BLaER1 treated with 17β-estradiol and CSF1 and Interleukin-3, amounts not matched to agents 10 nM and 100 nM (cell line): ENCODE data around the gene MYO10.

ENCODE experiments used
- H3K27ac ChIP-seq, 11 experiments: shearing (Covaris generic); formaldehyde crosslinking; 2 replicates each; pipeline ENCODE4 v1.8.1; 2022
- H3K27me3 ChIP-seq, 11 experiments: shearing (Covaris generic); formaldehyde crosslinking; 2 replicates each; pipeline ENCODE4 v1.8.1; 2022
- H3K36me3 ChIP-seq, 11 experiments: shearing (Covaris generic); formaldehyde crosslinking; 2 replicates each; pipeline ENCODE4 v1.8.1; 2022
- H3K4me1 ChIP-seq, 10 experiments: shearing (Covaris generic); formaldehyde crosslinking; 2 replicates each; pipeline ENCODE4 v1.8.1; 2022
- H3K4me2 ChIP-seq, 11 experiments: shearing (Covaris generic); formaldehyde crosslinking; 2 replicates each; pipeline ENCODE4 v1.8.1; 2022
- H3K4me3 ChIP-seq, 10 experiments: shearing (Covaris generic); formaldehyde crosslinking; 2 replicates each; pipeline ENCODE4 v1.8.1; 2022
- H3K9ac ChIP-seq, 11 experiments: shearing (Covaris generic); formaldehyde crosslinking; 2 replicates each; pipeline ENCODE4 v1.8.1; 2022
- H3K9me3 ChIP-seq, 11 experiments: shearing (Covaris generic); formaldehyde crosslinking; replicated peaks in 1 of 11; 2 replicates each; pipeline ENCODE4 v1.8.1; 2022
- H4K20me1 ChIP-seq, 11 experiments: shearing (Covaris generic); formaldehyde crosslinking; 2 replicates each; pipeline ENCODE4 v1.8.1; 2022
- Cebpa-rat ChIP-seq, 11 experiments: shearing (Covaris generic); IDR thresholded peaks; 2 replicates each; pipeline ENCODE4 v1.8.1; 2022

The MYO10 gene

DNA sequence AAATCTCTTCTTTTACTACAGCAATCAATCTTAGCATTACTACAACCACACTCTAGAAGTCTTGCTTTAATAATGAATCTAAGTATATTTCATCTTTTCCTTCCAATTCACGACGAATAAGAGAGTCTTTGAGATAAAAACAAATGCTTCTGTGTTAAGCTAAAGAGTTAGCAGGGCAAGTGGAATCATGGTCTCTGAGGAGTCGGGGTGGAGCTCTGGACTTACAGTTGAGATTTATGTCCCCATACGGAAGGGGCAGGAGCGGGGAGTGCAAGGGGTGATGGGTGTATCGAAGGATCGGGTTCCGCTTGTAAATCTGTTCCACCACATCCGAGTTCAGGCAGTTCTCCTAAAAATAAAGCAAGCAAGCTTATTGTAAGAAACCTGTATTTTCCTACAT lies 260.3 kb downstream of the MYO10 start:
- Histone ChIP-seq H3K9me3 (no peaks in the 10 kb centered on the region), H3K4me1 (no peaks in the 10 kb centered on the region), H3K36me3 (no peaks in the 10 kb centered on the region), H3K4me2 (no peak overlapping the region), H3K4me3 (no peak overlapping the region), H4K20me1 (no peaks in the 10 kb centered on the region), H3K9ac (no peak overlapping the region), H3K27me3 (no peaks in the 10 kb centered on the region), H3K27ac (no peak overlapping the region)
- no peak for TF ChIP-seq Cebpa-rat (IDR thresholded peaks at IDR 0.05)

GRCh38 chr5:16674750-16675149 lies 261.3 kb downstream of the MYO10 start:
- H3K36me3 ChIP-seq, result no peaks in the 10 kb centered on the region
- TF ChIP-seq Cebpa-rat (IDR thresholded peaks at IDR 0.05), result no peak

DNA sequence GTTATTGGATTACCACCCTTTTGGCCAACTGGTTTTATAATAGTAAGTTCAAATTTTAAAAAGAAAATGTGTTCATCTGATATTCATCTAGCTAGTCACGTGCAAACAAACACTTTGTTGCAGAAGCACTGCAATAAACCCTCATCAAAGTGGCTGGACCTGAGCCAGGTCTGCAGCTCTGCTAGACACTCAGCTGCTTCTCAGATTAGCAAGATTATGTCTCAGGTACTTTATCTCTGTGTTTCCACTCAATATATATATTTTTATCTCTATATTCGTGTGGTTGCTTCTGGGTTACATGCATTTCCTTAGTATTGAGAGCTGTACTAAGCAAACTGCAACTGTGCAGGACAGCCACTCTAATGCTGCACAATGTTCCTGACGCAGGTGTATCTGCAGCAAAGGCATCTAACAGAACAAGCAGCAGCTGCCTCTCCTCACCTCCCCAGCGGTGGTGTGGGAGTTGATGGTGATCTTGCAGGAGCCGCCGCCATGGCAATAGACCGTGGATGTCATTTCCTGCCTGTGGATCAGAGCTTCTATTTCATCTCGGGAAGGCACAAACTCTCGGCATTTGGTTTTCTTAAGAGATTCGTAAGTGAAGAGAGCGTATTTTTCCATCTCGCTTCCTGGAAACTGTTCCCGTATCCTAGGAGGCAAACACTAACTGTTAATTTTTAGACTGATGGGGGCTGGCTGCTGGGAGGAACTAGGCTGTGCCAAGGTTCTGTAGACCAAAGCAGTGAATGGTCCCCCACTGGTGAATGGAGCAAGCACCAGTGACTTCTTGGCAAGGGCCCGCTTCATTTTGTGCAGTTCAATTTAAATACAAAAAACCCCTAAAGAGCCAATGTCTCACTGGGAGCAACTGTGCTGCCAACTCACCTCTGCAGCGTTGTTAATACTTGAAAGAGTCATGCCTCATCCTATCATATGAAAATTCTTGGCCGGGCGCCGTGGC lies 262.6 kb downstream of the MYO10 start:
- Histone ChIP-seq H3K9ac (no peak overlapping the region), H3K4me3 (no peak overlapping the region), H3K4me1 (no peaks in the 10 kb centered on the region), H3K36me3 (no peaks in the 10 kb centered on the region), H3K27ac (no peak overlapping the region), H3K9me3 (no peaks in the 10 kb centered on the region), H3K27me3 (no peaks in the 10 kb centered on the region), H3K4me2 (no peak overlapping the region), H4K20me1 (no peaks in the 10 kb centered on the region)
- TF ChIP-seq Cebpa-rat (IDR thresholded peaks at IDR 0.05), result no peak

More at GRCh38 chr5:16674750-16675149, 261.3 kb downstream of the MYO10 start:
- H3K27me3 ChIP-seq, result no peaks in the 10 kb centered on the region
- no peaks in the 10 kb centered on the region for H4K20me1 ChIP-seq
- no peak overlapping the region for H3K9ac ChIP-seq
- no peaks in the 10 kb centered on the region for H3K4me1 ChIP-seq
- no peak overlapping the region for H3K4me2 ChIP-seq
- no peak overlapping the region for H3K27ac ChIP-seq
- no peaks in the 10 kb centered on the region for H3K9me3 ChIP-seq
- no peak overlapping the region for H3K4me3 ChIP-seq

GRCh38 chr5:16671208-16671607 lies 264.9 kb downstream of the MYO10 start:
- no peaks in the 10 kb centered on the region for H3K36me3 ChIP-seq
- no peak overlapping the region for H3K4me3 ChIP-seq
- no peaks in the 10 kb centered on the region for H4K20me1 ChIP-seq
- no peaks in the 10 kb centered on the region for H3K9me3 ChIP-seq
- H3K9ac ChIP-seq, result no peak overlapping the region
- H3K27ac ChIP-seq, result no peak overlapping the region
- no peak for TF ChIP-seq Cebpa-rat (IDR thresholded peaks at IDR 0.05)
- no peaks in the 10 kb centered on the region for H3K27me3 ChIP-seq
- peaks cover 5 to 17% (median 6%) of the 10 kb centered on the region in 10 experiments; a peak in 17 of 20 replicates for H3K4me1 ChIP-seq
- no peak overlapping the region for H3K4me2 ChIP-seq

- no peaks in the 10 kb centered on the region for H3K27me3 ChIP-seq
- H3K9me3 ChIP-seq, result no peaks in the 10 kb centered on the region
- H3K27ac ChIP-seq, result no peak overlapping the region
- no peaks in the 10 kb centered on the region for H3K36me3 ChIP-seq
- H3K4me3 ChIP-seq, result no peak overlapping the region
- no peak overlapping the region for H3K4me2 ChIP-seq
- no peaks in the 10 kb centered on the region for H4K20me1 ChIP-seq
- no peak overlapping the region for H3K9ac ChIP-seq
- TF ChIP-seq Cebpa-rat (IDR thresholded peaks at IDR 0.05), result no peak
- H3K4me1 ChIP-seq, result peaks cover 8 to 31% (median 20%) of the 10 kb centered on the region in 10 experiments; a peak in 17 of 20 replicates
Observed at GRCh38 chr5:16669776-16670175, 266.3 kb downstream of the MYO10 start.

GRCh38 chr5:16668631-16669030 lies 267.5 kb downstream of the MYO10 start:
- H3K9ac ChIP-seq, result no peak overlapping the region
- H3K27me3 ChIP-seq, result no peaks in the 10 kb centered on the region
- H3K36me3 ChIP-seq, result no peaks in the 10 kb centered on the region
- peaks cover 8 to 43% (median 31%) of the 10 kb centered on the region in 10 experiments; a peak in 17 of 20 replicates for H3K4me1 ChIP-seq
- TF ChIP-seq Cebpa-rat (IDR thresholded peaks at IDR 0.05), result no peak
- H4K20me1 ChIP-seq, result no peaks in the 10 kb centered on the region
- no peak overlapping the region for H3K4me2 ChIP-seq
- H3K9me3 ChIP-seq, result no peaks in the 10 kb centered on the region
- H3K27ac ChIP-seq, result no peak overlapping the region
- H3K4me3 ChIP-seq, result no peak overlapping the region

DNA sequence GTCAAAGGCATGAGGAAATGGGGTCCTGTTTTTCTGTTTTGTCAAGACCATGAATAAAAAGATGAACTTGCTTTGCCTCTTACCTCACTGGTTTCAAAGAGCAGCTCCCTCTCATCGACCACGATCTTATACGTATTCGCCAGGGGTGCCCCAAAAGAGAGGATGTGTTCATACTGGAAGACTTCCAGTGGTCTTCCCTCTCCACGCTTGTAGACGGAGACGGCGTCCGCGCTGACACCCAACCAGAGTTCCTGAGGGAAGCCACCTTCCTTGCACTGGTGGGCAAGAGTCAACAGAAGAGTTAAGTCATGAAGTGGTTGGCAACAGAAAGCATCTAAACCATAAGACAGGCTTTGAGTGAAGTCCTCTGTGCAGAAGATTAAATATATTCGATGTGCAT lies 267.9 kb downstream of the MYO10 start:
- H3K4me2 ChIP-seq, result no peak overlapping the region
- TF ChIP-seq Cebpa-rat (IDR thresholded peaks at IDR 0.05), result no peak
- H4K20me1 ChIP-seq, result no peaks in the 10 kb centered on the region
- H3K9me3 ChIP-seq, result no peaks in the 10 kb centered on the region
- peaks cover 8 to 46% (median 34%) of the 10 kb centered on the region in 10 experiments; a peak in 17 of 20 replicates for H3K4me1 ChIP-seq
- H3K4me3 ChIP-seq, result no peak overlapping the region
- no peaks in the 10 kb centered on the region for H3K27me3 ChIP-seq
- no peak overlapping the region for H3K27ac ChIP-seq
- no peak overlapping the region for H3K9ac ChIP-seq
- H3K36me3 ChIP-seq, result no peaks in the 10 kb centered on the region

GRCh38 chr5:16666883-16667398 lies 269.1 kb downstream of the MYO10 start:
- Histone ChIP-seq H3K4me1 (peaks cover 8 to 46% (median 34%) of the 10 kb centered on the region in 10 experiments; a peak in 17 of 20 replicates), H3K4me2 (peak overlapping the region in 9 of 11 experiments; percentile 36 to 79 (median 62); a peak in 15 of 22 replicates), H3K36me3 (no peaks in the 10 kb centered on the region), H3K9ac (no peak overlapping the region), H3K27ac (no peak overlapping the region), H3K27me3 (no peaks in the 10 kb centered on the region), H3K9me3 (no peaks in the 10 kb centered on the region), H4K20me1 (no peaks in the 10 kb centered on the region), H3K4me3 (no peak overlapping the region)
- no peak for TF ChIP-seq Cebpa-rat (IDR thresholded peaks at IDR 0.05)

DNA sequence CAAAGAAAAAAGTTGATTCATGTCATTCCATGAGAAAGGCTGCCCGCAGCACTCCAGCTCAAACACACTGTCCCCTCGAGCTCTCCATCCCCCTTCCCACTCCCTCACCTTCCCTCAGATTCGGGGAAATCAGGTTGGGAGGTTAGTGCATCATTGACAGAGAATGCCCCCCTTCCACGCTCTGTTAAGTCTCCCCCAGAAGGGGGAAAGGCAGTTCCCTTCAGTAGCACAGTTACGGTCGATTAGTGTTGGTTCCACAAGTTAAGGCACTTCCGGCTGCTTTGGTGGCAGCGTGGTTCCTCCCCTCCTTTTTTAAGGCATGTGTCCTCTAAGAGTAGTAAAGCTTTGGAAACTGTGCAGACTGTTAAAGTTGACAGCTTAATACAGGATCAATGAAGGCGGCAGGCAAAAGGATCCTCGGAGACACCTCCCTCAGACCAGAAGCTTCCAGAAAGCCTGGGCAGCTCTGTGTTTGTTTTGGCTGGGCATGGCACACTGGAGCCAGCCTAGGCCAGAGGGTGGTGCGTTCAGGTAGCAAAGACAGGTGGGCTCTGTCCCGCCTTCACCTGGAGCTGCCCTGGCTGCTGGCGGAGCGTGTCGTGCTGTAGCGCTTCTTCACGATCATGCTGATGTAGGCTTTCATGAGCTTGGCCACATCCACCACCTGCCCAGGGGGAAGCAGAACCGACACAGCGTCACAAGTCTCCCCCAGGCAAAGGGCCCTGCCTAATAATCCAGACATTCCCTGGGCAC lies 269.8 kb downstream of the MYO10 start:
- H3K36me3 ChIP-seq, result no peaks in the 10 kb centered on the region
- H3K4me1 ChIP-seq, result peaks cover 8 to 46% (median 34%) of the 10 kb centered on the region in 10 experiments; a peak in 17 of 20 replicates
- no peaks in the 10 kb centered on the region for H4K20me1 ChIP-seq
- TF ChIP-seq Cebpa-rat (IDR thresholded peaks at IDR 0.05), result no peak
- H3K27ac ChIP-seq, result peak overlapping the region in 2 of 11 experiments; percentile 9 to 40; a peak in 2 of 22 replicates
- peak overlapping the region; percentile 36 to 79 (median 62); a peak in 21 of 22 replicates for H3K4me2 ChIP-seq
- 0 out of 22 replicates have a peak overlapping the region, but pooled peaks of 1 of the 11 experiments have one; percentile 9 for H3K9ac ChIP-seq
- H3K9me3 ChIP-seq, result no peaks in the 10 kb centered on the region
- H3K4me3 ChIP-seq, result no peak overlapping the region
- H3K27me3 ChIP-seq, result no peaks in the 10 kb centered on the region
